ENCODE results near the gene CTAG2. TPM values are rescaled to one million over a fixed set of nuclear protein-coding genes. Genes with fewer than 3 reads are reported as not detected.

The CTAG2 gene
- total RNA-seq, 1 experiment from 2014 or later, result not detected

DNA sequence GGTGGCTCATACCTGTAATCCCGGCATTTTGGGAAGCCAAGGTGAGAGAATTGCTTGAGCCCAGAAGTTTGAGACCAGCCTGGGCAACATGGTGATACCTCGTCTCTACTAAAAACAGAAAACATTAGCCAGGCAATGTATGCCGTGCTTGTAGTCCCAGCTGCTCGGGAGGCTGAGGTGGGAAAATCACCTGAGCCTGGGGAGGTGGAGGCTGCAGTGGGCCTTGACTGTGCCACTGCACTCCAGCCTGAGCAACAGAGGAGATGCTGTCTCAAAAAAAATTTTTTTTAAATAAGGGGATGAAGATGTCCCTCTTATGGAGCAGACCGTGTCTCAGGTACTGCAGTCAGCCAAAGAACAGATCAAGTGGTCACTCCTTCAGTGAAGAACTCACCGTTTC, 47.8 kb downstream of the CTAG2 start:
- ATAC-seq (no peak), DNase-seq (ENCODE audit: low read depth, low spot score) (no peak)
- BruUV-seq (replicated peaks), result no TSS peak
- ChIA-PET POLR2A (no interaction called here), RAD21 (ENCODE audit: low non-redundant PET in 1 of 2, low total read pairs in 2 of 2, uncharacterized antibody in 2 of 2, unreplicated experiment in 2 of 2) (no interaction called here), CTCF (no interaction called here)
- no peak overlapping the region for H3K4me3 ChIP-seq (replicated peaks in 1 of 2; ENCODE audit: low read depth in 1 of 2, low read length in 2 of 2)
- H3K27ac ChIP-seq (ENCODE audit: low read depth, low read length), result no peak overlapping the region
- no peaks in the 10 kb centered on the region for H4K20me1 ChIP-seq (ENCODE audit: insufficient read depth)
- peaks cover 23 to 25% of the 10 kb centered on the region in 2 experiments for H3K4me1 ChIP-seq (ENCODE audit: control insufficient read depth in 1 of 2, insufficient read depth in 2 of 2, low read length in 2 of 2)
- H3K9me3 ChIP-seq (ENCODE audit: control insufficient read depth in 1 of 2, insufficient read depth in 1 of 2, low read depth in 1 of 2, low read length in 2 of 2), result no peaks in the 10 kb centered on the region
- no peak overlapping the region for H3K9ac ChIP-seq (ENCODE audit: low read length)
- no peaks in the 10 kb centered on the region for H3K79me2 ChIP-seq (ENCODE audit: insufficient read depth, low read length)
- no peaks in the 10 kb centered on the region for H3K9me2 ChIP-seq (ENCODE audit: insufficient read depth)
- TF ChIP-seq YY1 (IDR thresholded peaks at IDR 0.05; ENCODE audit: extremely low read depth, insufficient replicate concordance, low read depth, low read length) (no peak), ELF1 (IDR thresholded peaks at IDR 0.05; ENCODE audit: borderline replicate concordance, low read depth) (no peak)
- no peaks in the 10 kb centered on the region for H3K27me3 ChIP-seq (ENCODE audit: insufficient read depth, low read length)
- intact Hi-C loops (cut with micrococcal nuclease), result no loop called here
- no peak overlapping the region for H3K4me2 ChIP-seq (ENCODE audit: low read length)
- H2AFZ ChIP-seq (ENCODE audit: low read depth, low read length, poor library complexity, severe bottlenecking), result no peak overlapping the region
- H3K36me3 ChIP-seq (ENCODE audit: control insufficient read depth in 1 of 2, insufficient read depth in 2 of 2, low read length in 2 of 2), result no peaks in the 10 kb centered on the region

DNA sequence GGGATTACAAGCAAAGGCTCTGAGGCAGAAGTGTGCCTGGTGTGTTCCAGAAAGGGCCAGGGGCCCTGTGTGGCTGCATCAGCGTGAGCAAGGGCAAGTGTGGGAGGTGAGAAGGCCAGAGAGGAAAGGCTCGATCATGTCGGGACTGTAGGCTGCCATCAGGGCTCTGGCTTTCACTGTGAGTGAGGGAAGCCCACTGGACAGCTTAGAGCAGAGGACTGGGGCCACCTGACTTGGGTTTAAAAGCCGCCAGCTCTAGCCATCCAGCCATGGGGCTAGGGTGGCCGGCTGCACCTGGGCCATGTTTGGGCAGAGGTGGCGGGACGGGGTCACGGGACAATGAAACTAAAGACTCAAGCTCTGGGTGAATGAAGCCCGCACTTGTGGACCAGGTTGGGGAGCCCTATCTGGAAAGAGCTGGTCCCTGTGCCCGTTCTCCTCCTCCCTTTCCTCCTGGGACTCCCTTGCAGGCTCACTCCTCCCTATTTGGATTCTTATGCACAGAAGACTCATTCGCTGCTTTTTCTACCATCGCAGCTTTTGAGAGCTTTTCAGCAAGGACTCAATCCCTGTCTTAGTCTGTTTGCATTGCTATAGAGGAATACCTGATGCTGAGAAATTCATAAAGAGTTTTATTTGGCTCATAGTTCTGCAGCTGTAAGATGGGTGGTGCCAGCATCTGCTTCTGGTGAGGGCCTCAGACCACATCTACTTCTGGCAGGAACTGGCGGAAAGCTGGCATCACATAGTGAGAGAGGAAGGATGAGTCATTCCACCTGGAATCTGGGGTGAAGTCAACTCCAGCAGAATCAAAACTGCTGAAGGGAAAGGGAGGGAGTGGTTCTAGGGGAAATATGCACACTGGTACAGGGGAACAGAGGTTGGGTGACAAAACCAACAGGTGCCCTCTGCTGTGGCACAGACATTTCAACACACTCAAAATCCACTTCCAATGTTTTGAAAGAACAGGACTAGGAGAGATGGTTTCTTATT, 49.6 kb downstream of the CTAG2 start:
- no peaks in the 10 kb centered on the region for H3K79me2 ChIP-seq (ENCODE audit: insufficient read depth, low read length)
- no peak overlapping the region for H2AFZ ChIP-seq (ENCODE audit: low read depth, low read length, poor library complexity, severe bottlenecking)
- H3K9ac ChIP-seq (ENCODE audit: low read length), result no peak overlapping the region
- peak overlapping the region; percentile 40; the same call in 1 of the 2 replicates for H3K27ac ChIP-seq (ENCODE audit: low read depth, low read length)
- H3K4me2 ChIP-seq (ENCODE audit: low read length), result peak overlapping the region; percentile 62
- H3K36me3 ChIP-seq (ENCODE audit: control insufficient read depth in 1 of 2, insufficient read depth in 2 of 2, low read length in 2 of 2), result no peaks in the 10 kb centered on the region
- intact Hi-C loops (cut with micrococcal nuclease), result no loop called here
- no peaks in the 10 kb centered on the region for H3K27me3 ChIP-seq (ENCODE audit: insufficient read depth, low read length)
- no peaks in the 10 kb centered on the region for H4K20me1 ChIP-seq (ENCODE audit: insufficient read depth)
- H3K4me1 ChIP-seq (ENCODE audit: control insufficient read depth in 1 of 2, insufficient read depth in 2 of 2, low read length in 2 of 2), result peaks cover 33 to 36% of the 10 kb centered on the region in 2 experiments
- DNase-seq (ENCODE audit: low read depth, low spot score) (peak; percentile 42), ATAC-seq (peak; percentile 72)
- H3K9me3 ChIP-seq (ENCODE audit: control insufficient read depth in 1 of 2, insufficient read depth in 1 of 2, low read depth in 1 of 2, low read length in 2 of 2), result no peaks in the 10 kb centered on the region
- no peak overlapping the region; a peak in 1 of 4 replicates for H3K4me3 ChIP-seq (replicated peaks in 1 of 2; ENCODE audit: low read depth in 1 of 2, low read length in 2 of 2)
- RAD21 ChIA-PET (ENCODE audit: low non-redundant PET in 1 of 2, low total read pairs in 2 of 2, uncharacterized antibody in 2 of 2, unreplicated experiment in 2 of 2), result no interaction called here
- BruUV-seq (replicated peaks), result no TSS peak
- CTCF ChIA-PET, result interaction anchor here (0.9 kb wide), 1 partner anchor 145 kb away, joined by 3 read pairs; no protein-coding TSS in a partner anchor
- POLR2A ChIA-PET, result no interaction called here
- H3K9me2 ChIP-seq (ENCODE audit: insufficient read depth), result no peaks in the 10 kb centered on the region
- TF ChIP-seq, protein P1, sequence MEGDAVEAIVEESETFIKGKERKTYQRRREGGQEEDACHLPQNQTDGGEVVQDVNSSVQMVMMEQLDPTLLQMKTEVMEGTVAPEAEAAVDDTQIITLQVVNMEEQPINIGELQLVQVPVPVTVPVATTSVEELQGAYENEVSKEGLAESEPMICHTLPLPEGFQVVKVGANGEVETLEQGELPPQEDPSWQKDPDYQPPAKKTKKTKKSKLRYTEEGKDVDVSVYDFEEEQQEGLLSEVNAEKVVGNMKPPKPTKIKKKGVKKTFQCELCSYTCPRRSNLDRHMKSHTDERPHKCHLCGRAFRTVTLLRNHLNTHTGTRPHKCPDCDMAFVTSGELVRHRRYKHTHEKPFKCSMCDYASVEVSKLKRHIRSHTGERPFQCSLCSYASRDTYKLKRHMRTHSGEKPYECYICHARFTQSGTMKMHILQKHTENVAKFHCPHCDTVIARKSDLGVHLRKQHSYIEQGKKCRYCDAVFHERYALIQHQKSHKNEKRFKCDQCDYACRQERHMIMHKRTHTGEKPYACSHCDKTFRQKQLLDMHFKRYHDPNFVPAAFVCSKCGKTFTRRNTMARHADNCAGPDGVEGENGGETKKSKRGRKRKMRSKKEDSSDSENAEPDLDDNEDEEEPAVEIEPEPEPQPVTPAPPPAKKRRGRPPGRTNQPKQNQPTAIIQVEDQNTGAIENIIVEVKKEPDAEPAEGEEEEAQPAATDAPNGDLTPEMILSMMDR (IDR thresholded peaks at IDR 0.05 in 2 of 3, conservative IDR thresholded peaks at IDR 0.05 in 1 of 3; ENCODE audit: borderline replicate concordance in 1 of 3, insufficient read depth in 1 of 3, low read depth in 2 of 3, low read length in 2 of 3), result no peak
- TF ChIP-seq JUND (IDR thresholded peaks at IDR 0.05) (no peak), ZBTB33 (IDR thresholded peaks at IDR 0.05; ENCODE audit: extremely low read depth, insufficient replicate concordance, low read length) (no peak), ZNF274 (IDR thresholded peaks at IDR 0.05; ENCODE audit: low read depth, low read length) (no peak), FOSL1 (IDR thresholded peaks at IDR 0.05; ENCODE audit: low read depth) (no peak), CBX3 (IDR thresholded peaks at IDR 0.05; ENCODE audit: low read depth) (no peak), EZH2 (IDR thresholded peaks at IDR 0.05) (no peak)
- TF ChIP-seq, protein P2, sequence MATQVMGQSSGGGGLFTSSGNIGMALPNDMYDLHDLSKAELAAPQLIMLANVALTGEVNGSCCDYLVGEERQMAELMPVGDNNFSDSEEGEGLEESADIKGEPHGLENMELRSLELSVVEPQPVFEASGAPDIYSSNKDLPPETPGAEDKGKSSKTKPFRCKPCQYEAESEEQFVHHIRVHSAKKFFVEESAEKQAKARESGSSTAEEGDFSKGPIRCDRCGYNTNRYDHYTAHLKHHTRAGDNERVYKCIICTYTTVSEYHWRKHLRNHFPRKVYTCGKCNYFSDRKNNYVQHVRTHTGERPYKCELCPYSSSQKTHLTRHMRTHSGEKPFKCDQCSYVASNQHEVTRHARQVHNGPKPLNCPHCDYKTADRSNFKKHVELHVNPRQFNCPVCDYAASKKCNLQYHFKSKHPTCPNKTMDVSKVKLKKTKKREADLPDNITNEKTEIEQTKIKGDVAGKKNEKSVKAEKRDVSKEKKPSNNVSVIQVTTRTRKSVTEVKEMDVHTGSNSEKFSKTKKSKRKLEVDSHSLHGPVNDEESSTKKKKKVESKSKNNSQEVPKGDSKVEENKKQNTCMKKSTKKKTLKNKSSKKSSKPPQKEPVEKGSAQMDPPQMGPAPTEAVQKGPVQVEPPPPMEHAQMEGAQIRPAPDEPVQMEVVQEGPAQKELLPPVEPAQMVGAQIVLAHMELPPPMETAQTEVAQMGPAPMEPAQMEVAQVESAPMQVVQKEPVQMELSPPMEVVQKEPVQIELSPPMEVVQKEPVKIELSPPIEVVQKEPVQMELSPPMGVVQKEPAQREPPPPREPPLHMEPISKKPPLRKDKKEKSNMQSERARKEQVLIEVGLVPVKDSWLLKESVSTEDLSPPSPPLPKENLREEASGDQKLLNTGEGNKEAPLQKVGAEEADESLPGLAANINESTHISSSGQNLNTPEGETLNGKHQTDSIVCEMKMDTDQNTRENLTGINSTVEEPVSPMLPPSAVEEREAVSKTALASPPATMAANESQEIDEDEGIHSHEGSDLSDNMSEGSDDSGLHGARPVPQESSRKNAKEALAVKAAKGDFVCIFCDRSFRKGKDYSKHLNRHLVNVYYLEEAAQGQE (IDR thresholded peaks at IDR 0.05; ENCODE audit: low read depth), result no peak

Measured in HCT116 (cell line).